ENCODE data around the gene TTC9B.

TTC9B gene

GRCh38 chr19:40217934-40218890 lies at the start of gene TTC9B:
Gene TTC9B (minus strand): TSS chr19:40218384. CDS start chr19:40218381, 3 bp downstream.
- DNase-seq (ENCODE audit: low read depth in 2 of 2) = peak in 1 of 2 donors; percentile 29
- H3K4me3 ChIP-seq (replicated peaks in 1 of 2; ENCODE audit: low read depth in 2 of 2, low read length in 2 of 2) = no peak within 1 kb of the TSS
- TF ChIP-seq CTCF (IDR thresholded peaks at IDR 0.05; ENCODE audit: low read depth, low read length) = no peak

GRCh38 chr19:40267601-40267997 lies 49.4 kb upstream of the TTC9B start:
- DNase-seq (ENCODE audit: low read depth in 2 of 2) = no peak
- TF ChIP-seq CTCF (IDR thresholded peaks at IDR 0.05; ENCODE audit: low read depth, low read length) = no peak
- no peak overlapping the region for H3K4me3 ChIP-seq (replicated peaks in 1 of 2; ENCODE audit: low read depth in 2 of 2, low read length in 2 of 2)

- no peak for TF ChIP-seq CTCF (IDR thresholded peaks at IDR 0.05; ENCODE audit: low read depth, low read length)
- no peak overlapping the region for H3K4me3 ChIP-seq (replicated peaks in 1 of 2; ENCODE audit: low read depth in 2 of 2, low read length in 2 of 2)
- DNase-seq (ENCODE audit: low read depth in 2 of 2) = no peak
Observed at GRCh38 chr19:40266912-40267600, 48.9 kb upstream of the TTC9B start.

GRCh38 chr19:40266119-40266518 lies 47.9 kb upstream of the TTC9B start:
- H3K4me3 ChIP-seq (replicated peaks in 1 of 2; ENCODE audit: low read depth in 2 of 2, low read length in 2 of 2) = no peak overlapping the region
- no peak for TF ChIP-seq CTCF (IDR thresholded peaks at IDR 0.05; ENCODE audit: low read depth, low read length)
- DNase-seq (ENCODE audit: low read depth in 2 of 2) = no peak

DNA sequence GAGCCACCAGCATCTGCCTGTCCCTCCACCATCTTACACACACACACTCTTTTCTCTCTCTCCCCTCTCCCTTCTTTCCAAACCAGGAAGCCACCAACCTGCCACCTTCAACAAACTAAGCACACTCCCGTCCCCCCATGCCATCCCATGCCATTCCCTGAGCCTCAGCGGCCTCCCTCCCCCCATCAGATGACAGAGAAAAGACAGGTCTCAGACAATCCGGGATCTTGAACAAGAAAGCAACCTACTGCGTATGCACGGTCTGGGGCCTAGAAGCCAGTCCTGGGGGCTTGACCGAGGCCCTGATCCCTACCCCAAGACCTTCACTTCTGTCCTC lies 47.5 kb upstream of the TTC9B start:
- no peak for TF ChIP-seq CTCF (IDR thresholded peaks at IDR 0.05; ENCODE audit: low read depth, low read length)
- no peak for DNase-seq (ENCODE audit: low read depth in 2 of 2)
- H3K4me3 ChIP-seq (replicated peaks in 1 of 2; ENCODE audit: low read depth in 2 of 2, low read length in 2 of 2) = no peak overlapping the region

DNA sequence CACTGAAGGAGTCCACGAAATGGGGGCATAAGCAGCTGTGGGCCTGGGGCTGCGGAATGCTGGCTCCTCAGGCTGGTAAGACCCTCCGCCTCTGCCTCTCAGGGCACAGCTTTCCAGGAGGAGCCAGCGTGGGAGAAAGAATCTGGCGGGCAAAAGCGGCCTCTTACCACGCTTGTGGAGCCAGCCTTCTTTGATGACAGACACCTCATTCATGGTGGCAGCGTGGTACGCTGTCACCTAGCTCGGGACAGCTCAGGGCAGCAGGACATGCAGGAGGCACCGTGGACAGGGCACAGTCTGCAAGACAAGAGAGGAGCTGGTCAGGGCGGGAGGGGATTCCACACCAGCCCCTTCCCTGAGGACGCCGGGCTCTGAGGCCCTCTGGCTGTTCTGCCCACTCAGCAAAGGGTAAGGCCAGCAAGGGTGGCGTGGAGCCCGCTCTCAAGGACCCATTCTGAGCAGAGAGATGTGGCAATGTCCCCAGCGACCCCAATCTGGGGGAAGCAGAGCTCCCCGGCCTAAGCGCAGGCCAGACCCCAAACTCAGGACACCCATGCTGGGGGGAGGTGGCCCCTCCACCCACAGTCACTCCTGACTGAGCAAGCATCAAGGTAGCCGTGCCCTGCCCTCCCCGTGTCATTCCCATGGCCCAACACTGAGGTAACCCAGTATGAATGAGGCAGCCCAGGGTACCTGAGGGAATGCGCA lies 47.0 kb upstream of the TTC9B start:
- H3K4me3 ChIP-seq (replicated peaks in 1 of 2; ENCODE audit: low read depth in 2 of 2, low read length in 2 of 2) = no peak overlapping the region
- TF ChIP-seq CTCF (IDR thresholded peaks at IDR 0.05; ENCODE audit: low read depth, low read length) = no peak

More for the DNA sequence above, 47.0 kb upstream of the TTC9B start:
- no peak for DNase-seq (ENCODE audit: low read depth in 2 of 2)

All from cardiac fibroblast (primary cell).